Activated CD4-positive, alpha-beta T cell treated with anti-CD3 and anti-CD28 coated beads for 24 hours (primary cell): Measurements from ENCODE around the gene ATF6B.

Source experiments
- DNase-seq, 2 donors: peaks; one replicate each; pipeline ENCODE4 v3.0.0-alpha.2; 2020; ENCODE audit warnings: low read depth in 2 of 2

The ATF6B gene

DNA sequence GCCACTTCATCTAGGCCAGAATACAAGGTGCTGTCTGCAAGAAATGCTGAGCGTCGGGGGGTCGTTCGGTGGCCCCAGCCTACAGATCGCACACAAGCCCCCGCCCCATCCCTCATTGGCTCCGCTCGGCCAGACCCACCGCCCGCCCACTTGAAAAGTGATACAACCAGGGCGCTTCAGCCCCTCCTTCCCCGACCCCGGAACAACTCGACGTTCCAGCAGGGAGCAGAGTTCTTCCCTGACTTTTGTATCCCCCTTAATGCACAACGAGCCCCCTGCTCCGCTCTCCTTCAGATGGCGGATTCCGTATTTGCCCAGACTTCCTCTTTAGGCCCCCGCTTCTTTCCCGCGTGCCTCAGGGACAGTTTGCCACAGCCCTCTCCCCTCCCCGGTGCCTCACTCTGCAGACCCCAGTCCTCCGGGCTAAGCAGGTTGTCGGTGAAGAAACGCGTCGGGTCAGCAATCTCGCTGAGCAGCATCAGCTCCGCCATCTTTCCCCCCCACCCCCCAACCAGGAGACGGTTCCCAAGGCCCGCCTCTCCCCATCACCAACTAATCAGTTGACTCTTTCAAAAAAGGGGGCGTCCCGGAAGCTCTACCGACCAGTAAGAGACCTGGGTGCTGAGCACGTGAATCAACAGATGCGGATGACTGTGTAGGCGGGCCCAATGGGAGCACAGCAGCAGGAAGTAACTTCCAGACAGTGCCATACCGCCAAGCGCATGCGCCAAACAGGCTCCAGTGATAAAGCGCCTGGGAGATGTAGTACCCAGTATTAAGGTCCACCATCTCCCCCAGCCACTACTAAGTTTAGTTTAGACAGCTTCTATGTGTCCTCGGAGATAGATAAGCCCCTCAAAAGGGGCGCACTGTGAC lies at the start of gene ATF6B:
TSS of gene ATF6B (minus strand) at position 530 of the 876 bp plus-strand sequence. CDS start at position 491, 39 bp downstream.
- DNase-seq, result peak; percentile 94

DNA sequence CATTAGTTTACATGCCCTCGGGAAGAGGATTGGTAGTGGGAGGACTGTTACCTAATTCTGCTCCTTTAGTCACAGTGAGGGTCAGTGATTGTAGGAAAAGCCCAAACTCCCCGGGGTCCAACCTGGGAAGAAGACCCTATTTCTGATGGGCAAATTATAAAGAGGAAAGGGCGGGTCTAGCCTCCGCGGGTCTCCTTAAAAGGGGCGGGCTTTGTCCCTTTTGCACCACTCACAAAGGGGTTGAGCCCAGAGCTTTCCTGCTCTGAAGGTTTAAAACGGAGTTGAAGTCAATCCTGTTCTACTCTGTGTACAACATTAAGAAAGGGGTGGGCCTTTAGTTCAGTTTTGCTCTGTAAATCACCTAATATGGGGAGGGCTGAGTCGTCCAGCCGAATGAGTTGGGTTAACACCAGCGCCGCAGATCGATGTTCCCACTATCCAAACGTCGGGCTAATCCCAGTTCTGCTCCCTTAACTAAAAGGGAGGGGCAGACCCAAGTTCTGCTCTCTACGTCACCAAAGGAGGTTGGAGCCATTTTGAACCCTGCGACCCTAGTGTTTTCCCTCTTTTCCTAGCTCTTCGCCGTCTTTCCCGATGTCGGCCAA lies 49.2 kb upstream of the ATF6B start:
- no peak for DNase-seq

DNA sequence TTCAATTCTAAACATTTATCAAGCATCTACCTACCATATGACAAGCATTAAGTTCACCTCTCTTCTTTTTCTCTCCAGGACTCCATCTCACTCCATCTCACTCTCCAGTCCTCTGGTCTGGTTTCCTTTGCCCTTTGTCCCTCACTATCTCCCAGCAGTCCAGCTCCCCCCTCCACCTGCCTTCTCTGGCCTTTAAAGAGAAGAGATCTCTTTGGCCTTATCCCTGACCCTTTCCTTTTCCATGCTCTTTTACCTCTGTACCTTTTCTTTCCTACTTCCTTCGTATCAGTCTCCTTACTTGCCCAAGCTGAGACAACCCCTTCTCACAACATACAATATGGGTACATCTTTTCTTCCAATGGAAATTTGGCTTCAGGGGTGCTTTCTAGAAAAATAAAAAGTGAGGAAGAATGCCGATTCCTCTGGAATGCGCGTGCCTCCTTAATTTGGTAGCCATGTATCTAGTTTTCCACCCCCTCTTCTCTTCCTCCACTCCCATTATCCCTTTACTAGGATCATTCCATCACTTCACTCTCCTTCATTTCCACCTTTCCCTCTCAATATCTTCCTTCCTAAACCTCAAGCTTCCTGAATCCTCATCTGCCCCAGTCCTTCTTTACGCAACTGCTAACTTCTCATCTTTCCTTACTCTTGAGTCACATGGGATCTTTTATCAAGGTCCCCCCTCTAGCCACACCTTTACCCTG lies 48.6 kb upstream of the ATF6B start:
- DNase-seq, result no peak

DNA sequence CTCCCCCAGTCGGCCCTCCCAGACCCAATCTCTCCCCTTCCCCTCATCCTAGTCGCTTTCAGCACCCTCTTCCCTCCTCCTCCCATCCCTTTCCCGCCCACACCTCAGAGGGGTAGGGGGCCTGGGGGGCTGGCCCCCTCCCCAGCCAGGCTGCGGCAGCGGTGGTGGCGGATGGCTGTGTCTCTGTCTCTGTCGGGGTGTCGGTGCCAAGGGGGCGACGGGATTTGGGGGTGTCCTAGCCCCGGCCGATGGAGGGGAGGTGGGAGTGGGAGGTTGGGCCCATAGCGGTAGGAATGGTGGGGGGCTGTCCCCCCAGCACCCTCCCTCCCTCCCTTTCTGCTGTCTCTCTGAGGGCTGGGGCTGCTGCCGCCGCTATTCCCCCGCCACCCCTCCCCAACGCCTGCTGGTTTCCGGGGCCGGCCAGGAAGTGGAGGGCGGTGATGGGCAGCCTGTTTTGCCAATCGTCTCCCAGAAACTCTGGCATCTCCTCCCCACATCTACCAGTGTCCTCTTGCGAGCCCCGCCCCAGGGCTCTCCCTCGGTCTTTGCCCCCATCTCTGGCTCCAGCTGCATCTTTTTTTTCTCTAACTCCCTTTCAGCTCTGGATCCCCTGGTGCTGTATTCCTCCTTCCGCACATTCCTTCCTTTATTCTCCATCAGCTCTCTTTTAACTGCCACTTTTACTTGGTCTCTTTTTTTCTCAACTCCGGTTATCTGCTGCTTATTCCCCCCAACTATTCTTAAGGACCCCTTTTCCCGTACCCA lies 47.8 kb upstream of the ATF6B start, which contains the start of gene AGPAT1:
TSS of gene AGPAT1 (minus strand) at position 374 of the 765 bp plus-strand sequence. CDS start 4,588 bp downstream, outside the sequence.
- DNase-seq, result peak; percentile 96 to 98

DNA sequence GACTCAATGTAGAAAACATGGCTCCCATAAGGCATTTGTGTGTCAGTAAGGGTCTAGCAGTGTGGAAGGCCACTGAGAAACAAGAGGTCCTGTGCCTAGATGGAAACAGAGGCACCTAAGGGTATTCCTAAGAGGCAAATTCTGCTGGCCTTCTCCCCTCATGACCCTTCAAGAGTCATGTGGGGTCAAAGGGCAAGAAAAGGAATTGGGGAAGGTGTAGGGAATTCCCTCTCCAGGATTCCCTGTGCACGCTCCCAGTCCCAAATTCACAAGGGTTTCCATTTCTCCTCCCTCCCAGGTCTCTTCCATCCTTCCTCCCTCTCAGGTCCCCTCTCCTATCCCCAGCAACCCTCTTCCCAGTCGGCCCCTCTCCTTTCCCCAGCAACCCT lies 47.3 kb upstream of the ATF6B start:
- no peak for DNase-seq

DNA sequence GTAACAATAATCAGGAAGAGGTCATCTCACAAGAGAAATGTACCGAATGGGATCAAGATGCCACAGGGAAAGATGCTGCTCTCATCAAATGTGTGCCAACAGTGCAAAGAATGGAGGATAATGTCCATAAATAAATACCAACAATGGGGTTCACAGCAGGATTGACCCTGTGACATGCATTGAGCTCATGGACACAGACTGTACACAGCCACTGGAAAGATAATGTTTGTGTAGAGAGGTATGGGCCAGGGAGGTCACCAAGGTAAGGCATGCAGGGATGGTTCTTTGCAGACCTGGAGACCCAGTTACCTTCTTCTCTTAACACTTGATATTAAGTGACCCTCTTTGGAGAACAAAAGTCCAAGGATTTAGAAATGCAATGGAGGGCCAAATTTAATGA lies 46.4 kb upstream of the ATF6B start:
- DNase-seq, result no peak

DNA sequence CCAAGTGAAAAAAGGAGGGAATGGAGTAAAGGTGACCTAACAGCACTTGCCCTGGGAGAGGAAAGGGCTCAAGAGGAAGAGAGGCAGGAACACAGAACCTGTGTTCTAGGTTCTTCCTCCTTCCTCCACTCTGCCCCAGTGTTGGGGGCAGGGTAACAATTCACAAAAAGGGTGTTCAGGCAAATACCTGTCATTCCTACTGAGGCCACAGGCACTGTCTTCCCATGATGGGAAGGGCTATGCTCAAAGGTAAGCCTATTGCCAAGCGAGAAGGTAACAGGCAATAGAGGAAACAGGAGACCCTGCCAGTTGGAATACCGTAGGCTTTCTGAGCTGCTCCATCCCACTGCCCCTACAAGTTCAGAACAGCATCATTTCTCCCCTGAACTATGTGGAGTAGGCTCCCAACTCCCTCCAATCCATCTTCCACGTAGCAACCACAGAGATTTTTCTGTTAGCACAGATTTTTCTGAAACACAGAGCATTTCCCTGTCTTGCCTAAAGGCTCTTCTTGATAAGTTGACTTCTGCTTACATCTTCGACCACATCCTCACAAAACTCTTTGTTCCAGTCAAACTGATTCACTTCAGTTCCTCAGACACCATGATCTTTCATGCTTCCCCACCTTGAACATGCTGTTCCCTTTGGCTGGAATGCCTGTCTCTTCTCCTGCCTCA lies 45.1 kb upstream of the ATF6B start:
- no peak for DNase-seq

DNA sequence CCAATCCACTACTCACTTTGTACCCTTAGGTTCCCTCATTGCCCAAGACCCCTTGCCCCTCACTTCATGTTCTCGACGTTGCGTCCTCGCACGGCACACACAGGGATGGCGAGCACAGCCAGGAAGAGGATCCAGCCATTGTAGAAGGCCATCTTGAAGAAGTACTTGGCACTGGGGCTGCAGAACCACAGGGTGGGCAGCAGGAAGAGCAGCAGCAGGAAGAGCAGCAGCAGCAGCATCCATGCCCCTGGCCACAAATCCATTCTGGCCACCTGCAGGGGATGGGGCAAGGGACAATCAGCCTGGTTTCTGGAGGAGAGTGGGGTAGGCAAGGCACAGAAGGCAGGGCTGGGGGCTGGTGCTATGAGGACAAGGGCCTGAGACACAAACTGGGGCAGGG lies 43.2 kb upstream of the ATF6B start:
- no peak for DNase-seq

DNA sequence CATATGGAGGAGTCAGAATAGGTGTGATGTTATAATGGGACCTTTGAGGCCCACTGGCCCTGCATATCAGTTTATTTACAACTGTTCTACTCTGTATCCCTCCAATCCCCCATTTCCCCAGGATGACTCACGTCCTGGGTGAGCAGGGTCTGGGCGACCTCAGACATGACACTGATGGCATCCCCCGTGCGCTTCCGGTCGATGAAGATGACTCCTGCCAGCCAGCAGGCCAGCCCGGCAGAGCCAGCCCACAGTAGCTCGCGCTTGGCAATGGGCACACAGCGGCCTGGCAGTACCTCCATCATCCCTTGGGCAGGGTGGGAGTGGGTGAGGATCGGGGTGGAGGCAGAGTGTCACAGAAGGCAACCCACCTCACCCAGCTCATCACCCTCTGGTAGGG lies 42.2 kb upstream of the ATF6B start:
- no peak for DNase-seq

DNA sequence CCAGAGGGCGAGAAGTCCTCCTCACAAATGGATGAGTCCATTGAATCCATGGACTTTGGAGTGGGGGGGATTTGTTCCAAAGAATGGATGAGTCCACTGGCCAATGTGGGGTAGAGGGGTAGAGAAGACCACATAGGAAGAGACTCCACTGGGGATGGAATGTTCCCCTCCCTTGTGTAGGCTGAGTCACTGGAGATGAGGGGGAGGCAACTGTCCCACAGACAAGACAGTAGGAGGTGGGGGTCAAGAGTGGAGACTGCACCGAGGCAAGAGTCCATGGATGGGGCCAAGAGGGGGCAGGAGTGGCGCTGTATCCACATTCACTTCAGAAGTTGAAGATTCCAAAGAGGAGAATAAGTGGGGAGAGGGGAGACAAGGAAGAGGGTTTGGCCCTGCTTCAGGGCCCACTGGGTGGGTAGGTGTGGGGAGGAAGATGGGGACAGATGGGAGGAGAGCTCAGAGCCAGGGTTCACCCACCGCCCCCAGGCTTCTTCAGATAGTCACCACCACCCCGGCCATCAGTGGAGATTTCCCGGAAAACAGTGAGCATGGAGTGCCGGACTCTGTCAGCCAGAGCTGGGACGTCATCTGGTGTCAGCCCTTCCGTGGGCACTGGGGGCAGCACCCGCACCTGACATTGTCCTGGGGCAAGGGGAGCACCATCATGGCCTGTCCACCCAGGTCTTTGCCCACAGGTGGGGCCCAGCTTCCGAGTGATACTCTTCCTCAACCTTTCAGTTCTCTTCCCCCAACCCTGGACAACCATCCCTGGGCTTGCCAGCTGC lies 41.0 kb upstream of the ATF6B start:
- no peak for DNase-seq

DNA sequence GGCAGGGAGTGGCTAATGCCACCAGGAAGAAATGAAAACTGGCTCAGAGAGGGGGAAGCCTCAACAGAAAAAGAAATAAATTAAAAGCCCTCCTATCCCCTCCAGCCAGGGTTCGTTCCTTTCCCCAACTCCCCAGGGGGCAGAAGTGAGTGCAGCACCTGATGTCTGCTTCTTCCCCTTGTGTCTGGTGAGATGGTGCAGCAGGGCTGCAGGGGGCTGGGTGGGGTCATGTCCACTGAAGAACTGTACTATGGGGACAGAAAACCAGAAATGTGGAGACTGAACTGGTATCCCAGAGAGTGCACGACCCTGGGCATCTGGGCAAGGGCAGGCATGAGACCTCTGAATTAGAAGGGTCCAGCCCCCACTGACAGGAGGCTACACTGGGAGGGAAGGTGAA lies 40.3 kb upstream of the ATF6B start:
- DNase-seq, result no peak

DNA sequence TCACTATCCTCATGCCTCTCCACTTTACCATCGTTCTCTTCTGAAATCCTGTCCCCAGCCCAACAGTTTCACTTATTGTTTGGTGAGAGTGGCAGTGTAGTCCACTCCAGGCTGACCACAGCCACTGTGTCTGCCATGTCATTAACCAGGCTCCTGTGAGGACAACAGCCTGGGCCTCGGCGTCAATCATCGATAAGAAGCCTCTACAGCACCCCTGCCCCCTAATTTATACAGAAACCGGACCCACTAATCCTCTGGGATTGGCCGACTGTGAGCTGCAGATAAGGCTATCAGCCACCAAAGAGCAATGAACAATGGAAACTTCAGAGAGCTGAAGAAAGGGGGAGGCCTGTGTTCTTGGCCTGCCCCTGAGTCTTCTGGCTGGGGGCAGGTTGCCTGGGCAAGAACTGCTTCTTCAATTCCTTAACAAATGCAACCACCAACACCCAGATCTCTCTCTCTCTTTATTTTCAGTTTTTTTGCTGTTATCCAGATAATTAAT lies 39.8 kb upstream of the ATF6B start:
- DNase-seq, result no peak

DNA sequence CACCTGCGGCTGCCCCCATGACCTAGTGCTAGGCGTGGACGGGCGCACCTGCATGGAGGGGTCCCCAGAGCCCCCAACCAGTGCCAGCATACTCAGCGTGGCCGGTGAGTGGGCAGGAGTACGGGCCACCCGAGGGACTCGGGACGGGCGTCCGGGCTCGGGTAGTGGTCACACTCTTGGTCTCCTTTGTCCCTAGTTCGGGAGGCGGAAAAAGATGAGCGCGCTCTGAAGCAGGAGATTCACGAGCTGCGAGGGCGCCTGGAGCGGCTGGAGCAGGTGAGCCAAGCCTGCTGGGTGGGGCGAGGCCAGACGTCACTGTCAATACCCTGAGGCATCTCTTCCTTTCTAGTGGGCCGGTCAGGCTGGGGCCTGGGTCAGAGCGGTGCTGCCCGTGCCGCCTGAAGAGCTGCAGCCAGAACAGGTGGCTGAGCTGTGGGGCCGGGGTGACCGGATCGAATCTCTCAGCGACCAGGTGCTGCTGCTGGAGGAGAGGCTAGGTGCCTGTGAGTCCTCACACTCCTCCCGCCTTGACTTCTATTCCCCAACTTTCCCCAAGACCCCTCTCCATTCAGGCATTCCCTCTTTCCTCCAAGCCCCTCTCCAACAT lies 39.2 kb upstream of the ATF6B start:
- DNase-seq, result no peak

DNA sequence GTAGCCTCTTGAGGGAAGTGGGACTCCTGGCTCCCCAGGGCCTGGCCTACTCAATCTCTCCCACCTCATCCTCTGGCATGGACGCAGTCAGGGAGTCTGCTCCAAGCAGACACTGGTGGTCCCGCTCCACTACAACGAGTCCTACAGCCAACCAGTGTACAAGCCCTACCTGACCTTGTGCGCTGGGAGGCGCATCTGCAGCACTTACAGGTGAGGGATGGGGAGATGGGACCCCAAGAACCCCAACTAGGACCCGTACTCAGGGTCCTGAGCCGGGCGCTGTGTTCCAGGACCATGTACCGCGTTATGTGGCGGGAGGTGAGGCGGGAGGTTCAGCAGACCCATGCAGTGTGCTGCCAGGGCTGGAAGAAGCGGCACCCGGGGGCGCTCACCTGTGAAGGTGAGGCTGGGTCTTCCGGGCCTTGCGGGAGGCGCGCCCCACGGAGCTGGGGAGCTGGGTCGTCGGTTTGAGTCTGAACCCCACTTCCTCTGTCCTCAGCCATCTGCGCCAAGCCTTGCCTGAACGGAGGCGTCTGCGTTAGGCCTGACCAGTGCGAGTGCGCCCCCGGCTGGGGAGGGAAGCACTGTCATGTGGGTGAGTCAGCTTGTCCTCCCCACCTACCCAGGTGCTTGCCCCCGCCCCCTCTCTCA lies 38.5 kb upstream of the ATF6B start:
- DNase-seq, result no peak

DNA sequence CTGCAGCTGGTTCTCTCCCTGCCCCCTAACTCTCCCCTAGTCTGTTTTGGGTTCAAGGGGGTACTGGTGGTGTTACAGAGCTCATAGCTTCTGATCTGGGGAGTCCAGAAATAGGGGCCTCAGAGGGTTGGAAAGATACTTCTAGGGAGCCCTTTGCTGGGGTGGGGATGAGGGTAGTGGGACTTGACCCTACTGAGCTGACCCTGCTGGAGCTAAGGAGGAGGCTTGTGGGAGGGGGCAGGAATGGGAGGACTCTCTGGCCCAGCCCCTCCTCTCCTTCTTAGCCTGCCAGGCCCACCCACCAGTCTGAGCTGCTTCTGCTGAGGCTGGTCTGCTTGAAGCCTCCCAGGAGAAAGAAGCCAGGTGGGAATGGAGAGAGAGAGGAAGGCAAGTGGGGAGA lies 36.2 kb upstream of the ATF6B start, which contains the start of gene EGFL8:
TSS of gene EGFL8 (plus strand) at position 301 of the 400 bp plus-strand sequence. CDS start 1,571 bp downstream, outside the sequence.
- DNase-seq, result no peak

DNA sequence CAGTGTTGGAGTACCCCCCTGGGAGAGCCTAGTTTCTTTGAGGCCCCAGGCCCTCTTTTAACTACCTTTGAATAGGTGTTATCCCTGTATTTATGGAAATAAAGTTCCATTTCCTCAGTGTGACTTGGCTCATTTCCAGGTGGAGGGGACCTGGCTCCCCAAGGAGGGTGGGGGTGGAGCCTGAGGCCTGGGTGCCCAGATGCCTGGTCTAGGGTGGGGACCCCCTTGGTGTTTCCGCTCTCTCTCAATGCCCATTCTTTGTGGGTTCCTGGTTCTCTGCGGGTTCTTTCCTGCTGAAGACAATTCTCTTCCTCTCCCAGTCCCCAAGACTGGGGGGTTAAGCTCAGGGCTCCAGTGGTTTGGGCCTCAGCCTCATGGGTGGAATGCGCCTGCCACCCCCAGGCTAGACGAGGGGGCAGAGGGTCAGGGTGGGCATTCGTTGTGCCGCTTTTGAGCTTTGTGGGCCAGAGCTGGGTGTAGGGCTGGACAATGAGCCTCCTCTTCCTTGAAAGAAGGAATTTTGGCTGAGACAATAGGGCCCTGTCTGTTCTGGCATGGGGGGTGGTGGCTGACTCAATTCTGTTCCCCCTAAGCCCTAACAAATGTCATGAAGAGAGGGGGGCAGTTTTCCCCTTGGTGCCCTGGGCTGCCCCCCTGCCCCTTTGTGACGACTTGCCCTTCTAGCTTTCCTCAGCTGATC lies 35.7 kb upstream of the ATF6B start:
- no peak for DNase-seq

DNA sequence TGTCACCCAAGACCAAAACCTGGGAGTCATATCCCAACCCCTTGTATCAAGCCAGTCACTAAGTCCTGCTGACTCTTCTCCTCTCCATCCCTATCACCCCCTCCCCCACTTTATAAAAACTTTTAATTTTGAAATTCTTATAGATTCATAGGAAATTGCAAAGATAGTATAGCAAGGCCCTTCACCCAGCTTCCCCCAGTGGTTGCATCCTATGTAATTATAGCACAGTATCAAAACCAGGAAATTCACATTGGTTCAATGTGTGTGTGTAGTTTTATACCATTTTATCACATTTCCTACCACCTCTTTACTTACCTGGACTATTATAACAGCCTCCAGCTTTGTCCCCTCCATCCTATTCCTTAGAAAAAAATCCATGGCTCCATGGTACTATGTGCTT lies 30.0 kb upstream of the ATF6B start:
- DNase-seq, result no peak

DNA sequence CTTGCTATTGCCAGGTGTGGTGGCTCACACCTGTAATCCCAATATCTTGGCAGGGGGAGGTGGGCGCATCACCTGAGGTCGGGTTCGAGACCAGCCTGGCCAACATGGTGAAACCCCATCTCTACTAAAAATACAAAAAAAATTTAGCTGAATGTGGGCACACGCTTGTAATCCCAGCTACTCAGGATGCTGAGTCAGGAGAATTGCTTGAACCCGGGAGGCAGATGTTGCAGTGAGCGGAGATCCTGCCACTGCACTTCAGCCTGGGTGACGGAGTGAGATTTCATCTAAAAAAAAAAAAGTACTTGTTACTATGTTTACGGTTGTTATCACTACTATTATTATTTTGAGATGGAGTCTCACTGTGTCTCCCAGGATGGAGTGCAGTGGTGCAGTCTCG lies 28.8 kb upstream of the ATF6B start:
- no peak for DNase-seq
